NCI-H524 (cell line): ENCODE results near the gene IL1R1.
A peak's percentile ranks its signal among the peaks of the same experiment; 100 is the strongest.
"Not testable (repeated sequence)": the region's sequence is repeated elsewhere in the genome, so short reads cannot be mapped to it uniquely, and the experiment has no call there.

ENCODE experiments used
- DNase-seq, 2 experiments: peaks; one replicate each; lab custom pipeline; 2025; lab: John Stamatoyannopoulos, UW

IL1R1 gene, protein sequence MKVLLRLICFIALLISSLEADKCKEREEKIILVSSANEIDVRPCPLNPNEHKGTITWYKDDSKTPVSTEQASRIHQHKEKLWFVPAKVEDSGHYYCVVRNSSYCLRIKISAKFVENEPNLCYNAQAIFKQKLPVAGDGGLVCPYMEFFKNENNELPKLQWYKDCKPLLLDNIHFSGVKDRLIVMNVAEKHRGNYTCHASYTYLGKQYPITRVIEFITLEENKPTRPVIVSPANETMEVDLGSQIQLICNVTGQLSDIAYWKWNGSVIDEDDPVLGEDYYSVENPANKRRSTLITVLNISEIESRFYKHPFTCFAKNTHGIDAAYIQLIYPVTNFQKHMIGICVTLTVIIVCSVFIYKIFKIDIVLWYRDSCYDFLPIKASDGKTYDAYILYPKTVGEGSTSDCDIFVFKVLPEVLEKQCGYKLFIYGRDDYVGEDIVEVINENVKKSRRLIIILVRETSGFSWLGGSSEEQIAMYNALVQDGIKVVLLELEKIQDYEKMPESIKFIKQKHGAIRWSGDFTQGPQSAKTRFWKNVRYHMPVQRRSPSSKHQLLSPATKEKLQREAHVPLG

DNA sequence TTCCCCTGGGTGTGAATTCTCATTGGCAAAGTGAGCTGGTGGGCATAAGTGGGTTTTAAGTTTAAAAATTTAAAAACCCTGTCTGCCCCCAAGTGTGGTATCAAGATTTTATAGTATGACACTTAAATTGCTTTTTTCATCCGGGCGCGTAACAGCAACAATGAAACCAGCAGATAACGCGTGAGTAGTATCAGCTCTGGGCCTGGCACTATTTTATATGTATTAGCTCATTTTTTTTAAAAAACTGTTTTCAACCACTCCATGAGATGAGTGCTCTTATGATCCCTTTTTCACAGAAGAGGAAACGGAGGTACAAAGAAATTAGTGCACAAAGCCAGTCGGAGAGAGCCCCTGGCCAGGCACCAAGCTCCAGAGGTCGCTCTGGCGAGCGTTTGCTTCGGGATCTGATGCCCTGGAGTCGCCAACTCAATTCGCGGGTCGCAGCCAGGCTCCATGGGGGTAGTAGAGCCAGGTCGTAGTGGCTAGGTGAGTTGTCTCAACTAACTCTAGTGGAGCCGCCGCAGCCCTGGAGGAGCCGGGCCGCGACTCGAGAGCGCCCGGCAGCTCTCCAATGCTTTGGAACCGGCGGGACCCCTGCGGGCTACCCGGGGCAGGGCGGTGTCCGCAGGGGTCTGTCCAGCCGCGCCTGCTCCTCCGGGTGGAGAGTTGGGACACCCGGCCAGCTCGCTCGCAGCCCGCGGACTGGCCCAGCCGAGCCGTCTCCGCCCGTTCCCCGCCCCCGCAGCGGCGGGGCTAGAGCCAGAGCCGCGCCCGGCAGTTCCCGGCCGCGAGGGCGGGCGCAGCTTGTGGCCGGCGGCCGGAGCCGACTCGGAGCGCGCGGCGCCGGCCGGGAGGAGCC lies at the start of gene IL1R1:
Gene IL1R1, plus strand, starts transcription at position 777 of the 859 bp plus-strand sequence. CDS start 14,979 bp downstream, outside the sequence.
- DNase-seq, result peak in 1 of 2 experiments; percentile 16

DNA sequence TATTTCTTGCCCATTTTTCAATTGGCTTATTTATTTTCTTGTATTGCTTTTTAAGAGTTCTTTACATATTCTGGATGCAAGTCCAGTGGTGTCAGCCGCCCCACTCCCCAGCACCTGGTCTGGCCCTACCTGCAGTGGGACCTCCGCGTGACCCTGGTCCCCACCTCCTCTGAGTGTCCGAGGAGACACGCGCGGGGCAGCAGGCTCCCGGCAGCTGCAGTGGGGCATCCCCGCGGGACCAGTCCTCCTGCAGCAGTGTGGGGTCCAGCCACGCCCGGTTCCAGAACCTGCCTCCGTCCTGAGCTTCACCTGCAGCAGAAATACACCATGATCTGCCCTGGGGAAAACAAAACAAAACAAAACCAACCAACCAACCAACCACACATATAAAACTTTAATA lies 48.9 kb upstream of the IL1R1 start:
- DNase-seq, result no peak

DNA sequence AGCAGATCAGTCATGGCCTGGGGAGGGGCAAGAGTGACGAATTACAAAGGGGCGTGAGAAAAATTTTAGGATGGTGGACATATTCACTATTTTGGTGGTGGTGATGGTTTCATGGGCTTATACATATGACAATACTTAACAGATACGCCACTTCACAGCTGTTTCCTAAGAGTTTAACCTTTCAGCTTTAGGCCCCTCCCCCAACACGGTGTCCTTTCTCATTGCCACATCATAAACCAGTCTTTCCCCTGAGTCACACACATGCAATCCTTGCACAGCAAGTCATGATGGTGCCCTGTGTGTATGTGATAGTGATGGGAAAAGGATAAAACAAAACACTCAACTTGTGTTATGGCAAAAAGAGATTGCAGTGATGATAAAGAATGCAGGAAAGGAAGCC lies 47.6 kb upstream of the IL1R1 start:
- DNase-seq, result no peak

DNA sequence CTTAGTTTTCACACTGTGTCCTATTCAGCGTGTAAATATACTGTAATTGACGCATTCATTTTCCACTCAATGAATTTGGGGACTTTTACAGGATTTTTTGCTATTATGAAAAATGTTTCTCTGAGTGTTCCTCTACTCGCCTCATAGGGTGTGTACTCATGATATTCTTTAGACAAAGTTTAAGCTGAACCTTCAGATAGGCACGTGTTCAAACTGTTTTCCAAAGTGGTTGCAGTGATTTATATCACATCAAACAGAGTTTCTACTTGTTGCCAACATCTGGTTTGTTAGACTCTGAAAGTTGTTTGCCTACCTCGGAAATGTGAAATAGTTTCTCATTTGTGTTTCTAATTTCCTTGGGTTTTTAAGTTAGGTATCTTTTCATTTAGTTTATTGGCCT lies 46.4 kb upstream of the IL1R1 start:
- DNase-seq, result no peak

DNA sequence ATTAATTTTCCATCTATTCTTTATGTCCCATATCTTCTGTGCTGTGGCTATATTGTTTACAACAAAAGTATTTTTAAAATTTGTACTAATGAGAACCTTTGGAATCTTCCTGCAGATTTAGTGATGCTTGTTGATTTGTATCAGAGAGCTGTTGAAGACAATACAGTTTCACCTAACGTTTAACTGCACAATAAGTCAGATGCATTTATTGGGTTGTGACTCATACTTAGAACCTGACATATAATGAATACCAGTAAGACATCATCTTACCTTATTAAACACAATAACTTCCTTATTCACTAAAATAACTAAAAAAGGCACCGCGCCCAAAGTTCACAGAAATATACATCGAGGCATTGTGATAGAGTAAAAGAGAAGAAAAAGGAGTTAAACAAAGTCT lies 43.8 kb upstream of the IL1R1 start:
- no peak for DNase-seq

- DNase-seq, result no peak
Measured at GRCh38 chr2:102099536-102100298, 42.8 kb upstream of the IL1R1 start.

GRCh38 chr2:102100371-102101096 lies 42.0 kb upstream of the IL1R1 start:
- no peak for DNase-seq

DNA sequence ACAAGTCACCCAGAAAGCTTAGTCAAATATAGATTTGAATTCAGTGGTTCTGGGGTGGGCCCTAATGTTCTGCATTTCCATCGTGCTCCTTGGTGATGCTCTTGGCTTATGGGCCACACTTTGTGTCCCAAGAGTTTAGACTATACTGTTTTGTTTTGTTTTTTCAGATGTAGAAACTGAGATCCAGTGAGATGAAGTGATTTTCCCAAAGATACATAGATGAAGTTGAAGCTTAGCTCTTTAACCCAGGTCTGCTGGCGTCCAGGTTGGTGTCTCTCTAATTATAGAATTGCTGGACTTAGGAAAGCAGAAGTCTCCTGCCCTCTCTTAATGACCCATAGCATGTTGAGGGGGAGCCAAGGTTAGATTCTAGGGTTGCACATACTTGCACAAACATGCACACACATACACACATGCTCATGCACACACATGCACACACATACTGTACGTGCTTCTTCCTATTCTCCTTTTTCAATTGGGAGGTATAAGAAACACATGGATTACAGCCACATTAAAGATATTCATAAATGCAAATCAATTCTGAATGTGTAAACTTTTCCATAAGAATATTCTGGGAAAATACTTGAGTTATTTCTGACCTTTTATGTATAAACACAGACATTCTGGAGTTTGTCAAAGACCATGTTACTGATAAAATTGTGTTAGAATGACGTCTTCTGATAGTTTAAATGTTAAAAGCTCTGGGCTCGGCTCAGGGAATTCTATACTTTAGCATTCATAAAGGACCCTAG lies 41.3 kb upstream of the IL1R1 start:
- DNase-seq, result no peak

DNA sequence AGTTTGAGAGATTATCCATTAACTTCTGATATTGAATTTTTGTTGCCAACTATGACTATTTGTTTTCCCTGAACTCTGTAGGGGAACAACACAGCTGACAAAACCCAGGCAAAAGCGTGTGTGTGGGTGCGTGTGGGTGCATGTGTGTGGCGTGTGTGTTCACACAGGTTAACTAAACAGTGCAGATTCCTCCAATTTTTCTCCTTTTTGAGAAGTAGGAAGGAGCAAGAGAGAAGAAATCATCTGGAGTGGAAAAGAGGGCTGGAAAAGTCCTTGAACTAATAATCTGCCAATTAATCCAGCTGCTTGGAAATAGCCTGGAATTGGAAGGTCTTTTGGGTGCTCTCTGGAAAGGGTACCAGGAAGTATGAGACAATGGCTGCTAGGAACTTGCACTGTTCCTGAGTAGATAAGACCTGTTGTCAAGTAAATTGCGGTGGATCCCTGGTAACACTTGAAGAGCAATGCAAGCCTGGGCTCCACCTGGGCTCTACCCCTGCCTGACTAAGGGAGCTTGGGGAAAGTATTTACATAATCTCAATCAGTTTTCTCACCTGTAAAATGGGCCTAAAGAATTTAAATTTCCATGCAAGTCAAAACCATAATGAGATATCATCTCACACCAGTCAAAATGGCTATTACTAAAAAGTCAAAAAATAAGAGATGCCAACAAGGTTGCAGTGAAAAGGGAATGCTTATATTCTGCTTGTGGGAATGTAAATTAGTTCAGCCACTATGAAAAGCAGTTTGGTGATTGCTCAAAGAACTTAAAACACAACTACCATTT lies 40.5 kb upstream of the IL1R1 start:
- no peak for DNase-seq

- not testable (repeated sequence) for DNase-seq
Measured at GRCh38 chr2:102102636-102102948, 40.0 kb upstream of the IL1R1 start.

GRCh38 chr2:102103284-102103683 lies 39.3 kb upstream of the IL1R1 start:
- DNase-seq, result no peak

GRCh38 chr2:102103992-102104871 lies 38.3 kb upstream of the IL1R1 start:
- DNase-seq, result no peak

GRCh38 chr2:102106133-102106556 lies 36.4 kb upstream of the IL1R1 start:
- DNase-seq, result no peak

GRCh38 chr2:102106813-102107740 lies 35.5 kb upstream of the IL1R1 start:
- DNase-seq, result not testable (repeated sequence)

GRCh38 chr2:102107741-102108070 lies 34.8 kb upstream of the IL1R1 start:
- no peak for DNase-seq

DNA sequence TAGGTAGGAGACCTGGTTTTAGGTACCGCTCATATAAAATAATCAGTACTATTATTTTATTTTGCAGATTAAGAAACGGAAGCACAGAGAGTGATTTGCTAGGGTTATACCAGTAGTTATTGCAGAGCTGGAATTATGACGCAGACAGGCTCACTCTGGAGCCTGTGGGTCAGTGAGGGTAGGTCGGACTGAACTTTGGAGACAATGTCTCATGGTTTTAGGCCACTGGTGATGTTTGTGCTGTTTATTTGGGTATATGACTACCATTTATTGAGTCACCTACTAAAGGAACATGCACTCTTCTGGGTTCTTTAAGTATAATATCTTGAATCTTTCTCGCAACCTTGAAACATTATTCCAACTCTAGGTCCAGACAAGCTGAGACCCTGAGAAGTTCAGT lies 33.5 kb upstream of the IL1R1 start:
- no peak for DNase-seq

DNA sequence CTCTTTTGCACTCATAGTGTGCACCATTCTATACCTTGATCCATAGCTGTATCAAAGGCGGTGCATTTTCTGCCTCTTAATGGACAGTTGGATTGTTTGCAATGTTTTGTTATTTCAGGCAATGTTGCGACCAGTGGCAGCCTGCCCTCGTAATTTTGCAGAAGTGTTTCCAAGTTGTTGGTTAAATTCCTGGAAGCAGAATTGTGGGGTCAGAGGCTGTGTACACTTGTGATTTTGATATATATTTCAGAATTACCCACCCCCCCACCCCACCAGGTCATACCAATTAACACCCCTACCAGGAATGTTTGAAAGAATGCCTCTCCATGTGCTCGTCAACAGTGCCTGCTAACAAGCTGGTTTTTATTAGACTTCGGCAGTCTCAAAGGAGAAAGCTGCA lies 32.4 kb upstream of the IL1R1 start:
- DNase-seq, result no peak
